B cell (primary cell): ENCODE measurements around the gene SUMO2.

Source experiments
- EZH2 ChIP-seq: IDR thresholded peaks from 2 replicates; pipeline ENCODE4 v1.6.1; 2012; ENCODE audit warnings: borderline replicate concordance, low read depth, mild to moderate bottlenecking, moderate library complexity, low read length; ENCODE audit not compliant: insufficient read depth, poor library complexity, severe bottlenecking
- TF ChIP-seq, protein P1 (sequence below): fragments of 200-600 bp; IDR thresholded peaks from one replicate; pipeline ENCODE4 v1.8.0; 2022; ENCODE audit warnings: antibody characterized with exemption, mild to moderate bottlenecking

- TF ChIP-seq, protein P1, sequence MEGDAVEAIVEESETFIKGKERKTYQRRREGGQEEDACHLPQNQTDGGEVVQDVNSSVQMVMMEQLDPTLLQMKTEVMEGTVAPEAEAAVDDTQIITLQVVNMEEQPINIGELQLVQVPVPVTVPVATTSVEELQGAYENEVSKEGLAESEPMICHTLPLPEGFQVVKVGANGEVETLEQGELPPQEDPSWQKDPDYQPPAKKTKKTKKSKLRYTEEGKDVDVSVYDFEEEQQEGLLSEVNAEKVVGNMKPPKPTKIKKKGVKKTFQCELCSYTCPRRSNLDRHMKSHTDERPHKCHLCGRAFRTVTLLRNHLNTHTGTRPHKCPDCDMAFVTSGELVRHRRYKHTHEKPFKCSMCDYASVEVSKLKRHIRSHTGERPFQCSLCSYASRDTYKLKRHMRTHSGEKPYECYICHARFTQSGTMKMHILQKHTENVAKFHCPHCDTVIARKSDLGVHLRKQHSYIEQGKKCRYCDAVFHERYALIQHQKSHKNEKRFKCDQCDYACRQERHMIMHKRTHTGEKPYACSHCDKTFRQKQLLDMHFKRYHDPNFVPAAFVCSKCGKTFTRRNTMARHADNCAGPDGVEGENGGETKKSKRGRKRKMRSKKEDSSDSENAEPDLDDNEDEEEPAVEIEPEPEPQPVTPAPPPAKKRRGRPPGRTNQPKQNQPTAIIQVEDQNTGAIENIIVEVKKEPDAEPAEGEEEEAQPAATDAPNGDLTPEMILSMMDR, result no peak
- TF ChIP-seq EZH2, result no peak
Observed at GRCh38 chr17:75163074-75163473, 19.7 kb downstream of the SUMO2 start.
